GM18517 (cell line): Measurements from ENCODE around the gene MX2.
"Not testable (repeated sequence)": the region's sequence is repeated elsewhere in the genome, so short reads cannot be mapped to it uniquely, and the experiment has no call there.

Experiments used
- ATAC-seq: cut with Tn5 transposase; IDR thresholded peaks from one replicate; pipeline ENCODE4 v1.9.1; 2021; ENCODE audit warnings: mild to moderate bottlenecking, moderate library complexity; ENCODE audit not compliant: unreplicated experiment

MX2 gene

GRCh38 chr21:41361786-41362604 is at the start of gene MX2:
Gene MX2, plus strand, starts transcription at chr21:41362027. Its CDS starts 14,880 bp downstream, at chr21:41376907.
- ATAC-seq, result peak; percentile 47

- not testable (repeated sequence) for ATAC-seq
These were observed 48.3 kb upstream of the MX2 start for GRCh38 chr21:41313285-41314164.

- ATAC-seq, result no peak
These were observed 46.1 kb upstream of the MX2 start for GRCh38 chr21:41315726-41316125.

- ATAC-seq, result no peak
These were observed 45.4 kb upstream of the MX2 start, which contains the start of gene FAM3B for GRCh38 chr21:41316200-41317062. Gene FAM3B, plus strand, starts transcription at chr21:41316801. Its CDS starts 79 bp downstream, at chr21:41316880.

GRCh38 chr21:41317063-41317392 is 44.8 kb upstream of the MX2 start:
- no peak for ATAC-seq

- no peak for ATAC-seq
These were observed 44.4 kb upstream of the MX2 start for GRCh38 chr21:41317458-41317857.

- no peak for ATAC-seq
These were observed 43.6 kb upstream of the MX2 start for GRCh38 chr21:41318218-41318617.

- ATAC-seq, result no peak
These were observed 42.6 kb upstream of the MX2 start for GRCh38 chr21:41319273-41319672.

GRCh38 chr21:41321211-41321907 is 40.5 kb upstream of the MX2 start:
- ATAC-seq, result no peak

- ATAC-seq, result no peak
These were observed 39.8 kb upstream of the MX2 start for GRCh38 chr21:41321908-41322495.

- ATAC-seq, result no peak
These were observed 39.1 kb upstream of the MX2 start for GRCh38 chr21:41322496-41323382.

- no peak for ATAC-seq
These were observed 36.5 kb upstream of the MX2 start for GRCh38 chr21:41325138-41325912.

GRCh38 chr21:41326414-41327080 is 35.3 kb upstream of the MX2 start:
- no peak for ATAC-seq

- no peak for ATAC-seq
These were observed 34.1 kb upstream of the MX2 start for GRCh38 chr21:41327753-41328152.

GRCh38 chr21:41328660-41329607 is 32.9 kb upstream of the MX2 start:
- ATAC-seq, result no peak

GRCh38 chr21:41333752-41334151 is 28.1 kb upstream of the MX2 start:
- no peak for ATAC-seq

GRCh38 chr21:41337515-41337914 is 24.3 kb upstream of the MX2 start:
- ATAC-seq, result no peak
